ENCODE results near the gene ZNF107.
"Not testable (repeated sequence)": the region's sequence is repeated elsewhere in the genome, so short reads cannot be mapped to it uniquely, and the experiment has no call there.

The ZNF107 gene

DNA sequence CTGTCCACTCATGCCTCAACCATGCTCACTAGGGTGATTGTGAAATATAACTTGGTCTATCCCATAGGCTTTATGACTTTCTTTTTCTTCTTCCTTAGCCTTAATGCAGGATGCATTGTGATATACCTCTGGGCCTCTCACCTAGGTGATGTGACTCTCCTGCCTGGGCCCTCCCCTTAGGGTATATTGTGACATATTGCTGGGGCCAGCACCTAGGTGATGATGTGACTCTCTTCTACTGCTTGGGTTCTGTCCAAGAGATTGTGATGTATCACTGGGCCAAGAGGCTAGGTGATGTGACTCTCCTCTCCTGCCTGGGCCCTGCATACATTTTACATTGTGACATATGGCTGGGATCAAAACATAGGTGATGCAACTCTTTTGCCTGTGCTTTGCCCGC, 14.7 kb upstream of the ZNF107 start:
- DNase-seq, result no peak

GRCh38 chr7:64651632-64652165, 14.2 kb upstream of the ZNF107 start:
- DNase-seq, result no peak

- no peak for DNase-seq
These were observed 12.1 kb upstream of the ZNF107 start for GRCh38 chr7:64653721-64654401.

DNA sequence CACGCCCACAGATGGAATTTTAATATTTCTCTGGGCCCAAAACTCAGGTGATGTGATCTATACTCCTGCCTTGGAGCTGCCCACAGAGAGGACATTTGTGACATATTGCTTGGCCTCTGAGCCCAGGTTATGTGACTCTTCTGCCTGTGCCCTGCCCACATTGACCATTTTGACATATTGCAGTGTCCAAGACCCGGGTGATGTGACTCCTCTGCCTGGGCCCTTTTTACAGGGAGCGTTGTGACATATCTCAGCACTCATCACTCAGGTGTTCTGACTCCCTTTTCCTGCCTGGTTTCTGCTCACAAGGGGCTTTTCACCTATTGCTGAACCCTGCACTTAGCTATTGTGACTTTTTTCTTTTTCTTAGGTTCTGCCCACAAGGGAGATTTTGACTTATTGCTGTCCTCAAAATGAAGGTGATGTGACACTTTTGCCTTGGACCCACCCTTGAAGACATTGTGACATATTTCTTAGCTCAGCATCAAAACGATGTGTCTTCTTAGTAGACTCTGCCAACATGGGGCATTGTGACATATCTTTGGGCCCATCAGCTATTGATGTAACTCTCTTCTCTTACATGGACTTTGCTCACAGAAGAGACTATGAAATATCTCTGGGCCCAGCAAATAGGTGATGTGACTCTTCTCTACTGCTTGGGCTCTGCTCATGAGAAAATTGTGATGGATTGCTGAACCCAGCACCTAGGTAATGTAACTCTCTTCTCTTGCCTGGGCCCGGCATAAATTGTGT, 11.0 kb upstream of the ZNF107 start:
- no peak for DNase-seq

- DNase-seq, result no peak
These were observed 10.1 kb upstream of the ZNF107 start for GRCh38 chr7:64655811-64656210.

- DNase-seq, result no peak
These were observed 9.4 kb upstream of the ZNF107 start for GRCh38 chr7:64656489-64656888.

DNA sequence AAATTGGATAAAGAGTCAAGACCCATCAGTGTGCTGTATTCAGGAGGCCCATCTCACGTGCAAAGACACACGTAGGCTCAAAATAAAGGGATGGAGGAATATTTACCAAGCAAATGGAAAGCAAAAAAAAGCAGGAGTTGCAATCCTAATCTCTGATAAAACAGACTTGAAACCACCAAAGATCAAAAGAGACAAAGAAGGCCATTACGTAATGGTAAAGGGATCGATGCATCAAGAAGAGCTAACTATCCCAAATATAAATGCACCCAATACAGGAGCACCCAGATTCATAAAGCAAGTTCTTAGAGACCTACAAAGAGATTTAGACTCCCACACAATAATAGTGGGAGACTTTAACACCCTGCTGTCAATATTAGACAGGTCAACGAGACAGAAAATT, 3.8 kb upstream of the ZNF107 start:
- not testable (repeated sequence) for DNase-seq

DNA sequence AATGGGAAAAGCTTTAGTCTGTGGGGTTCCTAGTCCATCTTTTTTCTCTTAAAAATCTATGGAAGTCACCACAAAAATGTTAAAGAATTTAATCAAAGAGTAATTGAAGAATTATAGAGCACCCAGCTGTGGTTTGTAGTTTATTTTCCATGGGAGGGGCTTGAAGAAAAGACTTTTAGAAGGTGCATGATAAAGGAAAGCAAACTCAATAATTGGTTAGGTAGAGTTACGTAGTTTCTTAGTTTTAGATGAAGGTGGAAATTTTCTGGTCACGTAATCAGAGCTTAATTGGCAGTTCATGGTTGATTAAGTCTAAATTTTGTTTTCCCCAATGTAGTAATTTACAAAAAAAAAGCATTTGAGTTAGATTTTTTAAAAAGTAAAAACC, 724 bp downstream of the ZNF107 start:
- DNase-seq, result no peak

GRCh38 chr7:64667311-64667710, 1.4 kb downstream of the ZNF107 start:
- DNase-seq, result no peak

- no peak for DNase-seq
These were observed 6.5 kb downstream of the ZNF107 start for GRCh38 chr7:64672414-64672813.

DNA sequence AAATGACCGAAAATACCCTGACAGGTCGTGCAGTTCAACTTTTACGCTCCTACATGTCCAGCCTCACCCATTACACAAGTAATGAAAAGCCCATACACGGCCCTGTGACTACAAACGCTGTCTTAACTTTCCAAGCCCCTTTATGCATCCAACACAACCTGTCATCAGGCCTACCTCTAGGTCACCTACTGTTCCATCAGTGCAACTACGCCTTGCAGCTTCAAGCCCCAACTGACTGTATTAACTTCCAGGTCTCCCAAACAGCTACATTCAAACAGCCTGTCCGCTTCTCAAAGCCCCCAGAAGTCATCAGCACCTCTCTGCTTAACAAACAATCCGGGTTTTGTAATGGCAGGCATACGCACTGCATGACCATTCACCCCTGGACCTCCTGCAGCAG, 19.2 kb downstream of the ZNF107 start:
- no peak for DNase-seq

DNA sequence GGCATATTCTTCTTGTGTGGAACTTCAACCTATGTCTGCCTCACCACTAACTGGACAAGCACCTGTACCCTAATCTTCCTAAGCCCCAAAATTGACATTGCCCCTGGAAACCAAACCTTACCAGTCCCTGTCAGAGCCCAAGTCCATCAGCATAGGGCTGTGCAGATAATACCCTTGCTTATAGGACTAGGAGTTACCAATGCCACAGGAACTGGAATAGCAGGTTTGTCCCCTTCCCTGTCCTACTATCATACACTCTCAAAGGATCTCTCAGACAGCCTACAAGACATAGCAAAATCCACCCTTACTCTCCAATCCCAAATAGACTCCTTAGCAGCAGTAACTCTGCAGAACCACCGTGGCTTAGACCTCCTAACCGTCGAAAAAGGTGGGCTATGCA, 19.8 kb downstream of the ZNF107 start:
- DNase-seq, result no peak

- DNase-seq, result no peak
These were observed 20.7 kb downstream of the ZNF107 start for GRCh38 chr7:64686493-64687184.

DNA sequence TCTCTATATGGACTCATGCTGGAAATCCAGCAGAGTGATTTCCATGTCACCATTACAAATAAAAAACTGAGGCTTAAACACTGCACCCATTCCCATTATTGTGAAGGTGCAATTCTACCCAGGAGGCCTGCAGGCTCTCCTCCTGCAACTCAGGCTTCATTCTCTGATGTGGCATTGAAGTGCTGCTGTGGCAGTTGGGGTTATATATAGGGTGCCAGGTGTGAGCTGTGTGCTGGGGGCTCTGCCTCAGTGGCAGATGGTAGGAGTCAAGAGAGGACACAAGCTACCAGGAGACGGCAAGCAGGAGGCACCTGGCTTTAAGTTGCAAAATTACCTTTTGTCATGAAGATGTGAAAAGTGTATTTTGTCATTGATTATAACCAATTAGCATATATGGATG, 21.3 kb downstream of the ZNF107 start:
- DNase-seq, result no peak

GRCh38 chr7:64688988-64689387, 23.1 kb downstream of the ZNF107 start:
- no peak for DNase-seq

DNA sequence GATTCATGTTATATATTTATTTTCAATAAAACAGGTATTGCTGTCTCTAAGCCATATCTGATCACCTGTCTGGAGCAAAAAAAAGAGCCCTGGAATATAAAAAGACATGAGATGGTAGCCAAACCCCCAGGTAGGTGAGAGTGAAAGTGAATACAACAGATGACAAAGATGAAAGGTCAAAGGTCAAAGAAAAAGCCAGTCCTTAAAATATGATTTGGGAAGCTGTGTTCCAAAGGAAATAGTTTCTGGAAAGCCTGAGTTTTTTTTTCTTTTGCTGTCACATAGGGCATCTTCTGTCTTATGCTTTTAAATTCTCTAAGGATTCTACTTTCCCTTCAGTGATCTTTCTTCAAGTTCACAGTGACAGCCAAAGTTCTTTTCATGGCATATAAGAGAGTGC, 25.9 kb downstream of the ZNF107 start:
- no peak for DNase-seq

DNA sequence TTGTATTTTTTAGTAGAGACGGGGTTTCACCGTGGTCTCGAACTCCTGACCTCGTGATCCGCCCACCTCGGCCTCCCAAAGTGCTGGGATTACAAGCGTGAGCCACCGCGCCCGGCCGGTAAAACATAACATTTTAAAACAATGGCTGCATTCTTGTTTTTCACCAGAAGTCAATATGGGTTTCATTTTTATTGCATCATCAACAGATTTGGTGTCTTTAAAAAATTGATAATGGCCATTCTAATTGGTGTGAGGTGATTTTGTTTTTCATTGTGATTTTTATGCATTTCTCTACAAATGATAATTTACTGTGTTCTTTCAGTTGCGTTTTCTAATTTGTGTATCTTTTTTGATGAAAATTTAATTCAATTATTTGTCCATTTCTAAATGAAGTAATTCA, 31.9 kb downstream of the ZNF107 start:
- DNase-seq, result not testable (repeated sequence)

DNA sequence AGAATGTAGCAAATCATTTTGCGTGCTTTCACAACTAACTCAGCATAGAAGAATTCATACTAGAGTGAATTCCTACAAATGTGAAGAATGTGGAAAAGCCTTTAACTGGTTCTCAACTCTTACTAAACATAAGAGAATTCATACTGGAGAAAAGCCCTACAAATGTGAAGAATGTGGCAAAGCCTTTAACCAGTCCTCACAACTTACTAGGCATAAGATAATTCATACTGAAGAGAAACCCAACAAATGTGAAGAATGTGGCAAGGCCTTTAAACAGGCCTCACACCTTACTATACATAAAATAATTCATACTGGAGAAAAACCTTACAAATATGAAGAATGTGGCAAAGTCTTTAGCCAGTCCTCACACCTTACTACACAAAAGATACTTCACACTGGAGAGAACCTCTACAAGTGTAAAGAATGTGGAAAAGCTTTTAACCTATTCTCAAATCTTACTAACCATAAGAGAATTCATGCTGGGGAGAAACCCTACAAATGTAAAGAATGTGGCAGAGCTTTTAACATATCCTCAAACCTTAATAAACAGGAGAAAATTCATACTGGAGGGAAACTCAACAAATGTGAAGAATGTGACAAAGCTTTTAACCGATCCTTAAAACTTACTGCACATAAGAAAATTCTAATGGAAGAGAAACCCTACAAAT, 40.8 kb downstream of the ZNF107 start:
- DNase-seq, result no peak

DNA sequence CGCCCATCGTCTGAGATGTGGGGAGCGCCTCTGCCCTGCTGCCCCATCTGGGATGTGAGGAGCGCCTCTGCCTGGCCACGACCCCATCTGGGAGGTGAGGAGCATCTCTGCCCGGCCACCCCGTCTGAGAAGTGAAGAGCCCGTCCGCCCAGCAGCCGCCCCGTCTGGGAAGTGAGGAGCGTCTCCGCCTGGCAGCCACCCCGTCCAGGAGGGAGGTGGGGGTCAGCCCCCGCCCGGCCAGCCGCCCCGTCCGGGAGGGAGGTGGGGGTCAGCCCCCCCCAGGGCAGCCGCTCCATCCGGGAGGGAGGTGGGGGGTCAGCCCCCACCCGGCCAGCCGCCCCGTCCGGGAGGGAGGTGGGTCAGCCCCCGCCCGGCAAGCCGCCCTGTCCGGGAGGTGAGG, 52.0 kb downstream of the ZNF107 start:
- DNase-seq, result not testable (repeated sequence)

DNA sequence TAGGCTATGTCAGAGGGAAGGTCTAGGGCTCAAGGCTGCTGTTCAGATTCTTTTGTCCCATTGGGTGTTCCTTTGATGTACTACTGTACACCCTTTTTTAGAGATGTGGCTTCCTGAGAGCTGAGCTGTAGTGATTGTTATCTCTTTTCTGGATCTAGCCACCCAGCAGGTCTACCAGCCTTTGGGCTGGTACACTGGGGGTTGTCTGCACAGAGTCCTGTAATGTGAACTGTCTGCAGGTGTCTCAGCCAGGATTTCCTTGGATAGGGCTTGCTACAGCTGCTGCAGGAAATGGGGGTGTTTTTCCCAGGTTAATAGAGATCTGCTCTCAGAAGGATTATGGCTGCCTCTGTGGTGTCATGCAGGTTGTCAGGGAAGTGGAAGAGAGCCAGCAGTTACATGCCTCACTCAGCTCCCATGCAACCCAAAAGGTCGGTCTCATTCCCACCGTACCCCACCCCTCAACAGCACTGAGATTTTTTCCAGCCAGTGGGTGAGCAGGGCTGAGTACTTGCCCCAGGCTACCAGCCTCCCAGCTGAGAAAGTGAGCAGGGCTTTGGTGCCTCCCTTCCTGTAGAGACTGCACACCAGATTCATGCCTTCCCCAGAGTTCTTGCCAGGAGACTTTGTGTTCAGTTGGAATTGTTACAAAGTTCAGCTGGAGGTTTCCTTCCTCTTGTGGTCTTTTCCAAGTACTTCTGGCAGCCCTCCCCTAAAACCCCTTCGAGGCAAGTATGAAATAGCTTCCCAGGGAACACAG, 63.3 kb downstream of the ZNF107 start:
- no peak for DNase-seq

GRCh38 chr7:64733550-64734240, 67.8 kb downstream of the ZNF107 start:
- no peak for DNase-seq

- no peak for DNase-seq
These were observed 70.6 kb downstream of the ZNF107 start for GRCh38 chr7:64736575-64736974.
